ENCODE results near the gene TNIK. TPM values are rescaled to one million over a fixed set of nuclear protein-coding genes. Genes with fewer than 3 reads are reported as not detected.

TNIK gene
- total RNA-seq, 1 donor: 49.8 TPM

- Histone ChIP-seq H3K9me3 (ENCODE audit: low read depth, low read length) (no peaks in the 10 kb centered on the region), H3K27me3 (ENCODE audit: insufficient read depth, low read length) (no peaks in the 10 kb centered on the region), H3K4me3 (ENCODE audit: low read length) (no peak overlapping the region), H3K4me1 (ENCODE audit: insufficient read depth, low read length) (no peaks in the 10 kb centered on the region)
Observed at GRCh38 chr3:171190668-171191067, 269.5 kb downstream of the TNIK start.

- H3K4me1 ChIP-seq (ENCODE audit: insufficient read depth, low read length): no peaks in the 10 kb centered on the region
- H3K9me3 ChIP-seq (ENCODE audit: low read depth, low read length): no peaks in the 10 kb centered on the region
- no peak overlapping the region for H3K4me3 ChIP-seq (ENCODE audit: low read length)
- H3K27me3 ChIP-seq (ENCODE audit: insufficient read depth, low read length): no peaks in the 10 kb centered on the region
Observed at GRCh38 chr3:171189394-171190080, 270.7 kb downstream of the TNIK start.

- Histone ChIP-seq H3K27me3 (ENCODE audit: insufficient read depth, low read length) (no peaks in the 10 kb centered on the region), H3K9me3 (ENCODE audit: low read depth, low read length) (no peaks in the 10 kb centered on the region), H3K4me1 (ENCODE audit: insufficient read depth, low read length) (no peaks in the 10 kb centered on the region), H3K4me3 (ENCODE audit: low read length) (no peak overlapping the region)
Observed at GRCh38 chr3:171187706-171188290, 272.4 kb downstream of the TNIK start.

- Histone ChIP-seq H3K4me3 (ENCODE audit: low read length) (no peak overlapping the region), H3K9me3 (ENCODE audit: low read depth, low read length) (no peaks in the 10 kb centered on the region), H3K27me3 (ENCODE audit: insufficient read depth, low read length) (no peaks in the 10 kb centered on the region), H3K4me1 (ENCODE audit: insufficient read depth, low read length) (no peaks in the 10 kb centered on the region)
Observed at GRCh38 chr3:171186817-171187500, 273.2 kb downstream of the TNIK start.

GRCh38 chr3:171186383-171186782 lies 273.8 kb downstream of the TNIK start:
- Histone ChIP-seq H3K4me3 (ENCODE audit: low read length) (no peak overlapping the region), H3K9me3 (ENCODE audit: low read depth, low read length) (no peaks in the 10 kb centered on the region), H3K4me1 (ENCODE audit: insufficient read depth, low read length) (no peaks in the 10 kb centered on the region), H3K27me3 (ENCODE audit: insufficient read depth, low read length) (no peaks in the 10 kb centered on the region)

GRCh38 chr3:171185959-171186358 lies 274.2 kb downstream of the TNIK start:
- H3K4me3 ChIP-seq (ENCODE audit: low read length): no peak overlapping the region
- H3K9me3 ChIP-seq (ENCODE audit: low read depth, low read length): no peaks in the 10 kb centered on the region
- H3K4me1 ChIP-seq (ENCODE audit: insufficient read depth, low read length): no peaks in the 10 kb centered on the region
- no peaks in the 10 kb centered on the region for H3K27me3 ChIP-seq (ENCODE audit: insufficient read depth, low read length)

- no peaks in the 10 kb centered on the region for H3K27me3 ChIP-seq (ENCODE audit: insufficient read depth, low read length)
- H3K9me3 ChIP-seq (ENCODE audit: low read depth, low read length): no peaks in the 10 kb centered on the region
- no peaks in the 10 kb centered on the region for H3K4me1 ChIP-seq (ENCODE audit: insufficient read depth, low read length)
- H3K4me3 ChIP-seq (ENCODE audit: low read length): no peak overlapping the region
Observed at GRCh38 chr3:171184372-171184771, 275.8 kb downstream of the TNIK start.

- Histone ChIP-seq H3K27me3 (ENCODE audit: insufficient read depth, low read length) (no peaks in the 10 kb centered on the region), H3K9me3 (ENCODE audit: low read depth, low read length) (no peaks in the 10 kb centered on the region), H3K4me3 (ENCODE audit: low read length) (no peak overlapping the region), H3K4me1 (ENCODE audit: insufficient read depth, low read length) (peaks cover 9% of the 10 kb centered on the region)
Observed at GRCh38 chr3:171183042-171183441, 277.2 kb downstream of the TNIK start.

GRCh38 chr3:171181907-171182690 lies 278.1 kb downstream of the TNIK start:
- Histone ChIP-seq H3K9me3 (ENCODE audit: low read depth, low read length) (no peaks in the 10 kb centered on the region), H3K27me3 (ENCODE audit: insufficient read depth, low read length) (no peaks in the 10 kb centered on the region), H3K4me3 (ENCODE audit: low read length) (no peak overlapping the region), H3K4me1 (ENCODE audit: insufficient read depth, low read length) (peaks cover 9% of the 10 kb centered on the region)

- Histone ChIP-seq H3K9me3 (ENCODE audit: low read depth, low read length) (no peaks in the 10 kb centered on the region), H3K4me1 (ENCODE audit: insufficient read depth, low read length) (peaks cover 15% of the 10 kb centered on the region), H3K27me3 (ENCODE audit: insufficient read depth, low read length) (no peaks in the 10 kb centered on the region), H3K4me3 (ENCODE audit: low read length) (no peak overlapping the region)
Observed at GRCh38 chr3:171178714-171179113, 281.5 kb downstream of the TNIK start.

- Histone ChIP-seq H3K27me3 (ENCODE audit: insufficient read depth, low read length) (no peaks in the 10 kb centered on the region), H3K4me1 (ENCODE audit: insufficient read depth, low read length) (peaks cover 18% of the 10 kb centered on the region), H3K4me3 (ENCODE audit: low read length) (no peak overlapping the region), H3K9me3 (ENCODE audit: low read depth, low read length) (no peaks in the 10 kb centered on the region)
Observed at GRCh38 chr3:171177553-171177952, 282.7 kb downstream of the TNIK start.

GRCh38 chr3:171177056-171177455 lies 283.1 kb downstream of the TNIK start:
- H3K4me3 ChIP-seq (ENCODE audit: low read length): no peak overlapping the region
- H3K27me3 ChIP-seq (ENCODE audit: insufficient read depth, low read length): no peaks in the 10 kb centered on the region
- peaks cover 18% of the 10 kb centered on the region for H3K4me1 ChIP-seq (ENCODE audit: insufficient read depth, low read length)
- H3K9me3 ChIP-seq (ENCODE audit: low read depth, low read length): no peaks in the 10 kb centered on the region

GRCh38 chr3:171176244-171176933 lies 283.8 kb downstream of the TNIK start:
- peaks cover 18% of the 10 kb centered on the region for H3K4me1 ChIP-seq (ENCODE audit: insufficient read depth, low read length)
- no peaks in the 10 kb centered on the region for H3K9me3 ChIP-seq (ENCODE audit: low read depth, low read length)
- no peak overlapping the region for H3K4me3 ChIP-seq (ENCODE audit: low read length)
- no peaks in the 10 kb centered on the region for H3K27me3 ChIP-seq (ENCODE audit: insufficient read depth, low read length)

- no peaks in the 10 kb centered on the region for H3K9me3 ChIP-seq (ENCODE audit: low read depth, low read length)
- H3K4me3 ChIP-seq (ENCODE audit: low read length): no peak overlapping the region
- H3K4me1 ChIP-seq (ENCODE audit: insufficient read depth, low read length): peaks cover 18% of the 10 kb centered on the region
- no peaks in the 10 kb centered on the region for H3K27me3 ChIP-seq (ENCODE audit: insufficient read depth, low read length)
Observed at GRCh38 chr3:171175741-171176234, 284.4 kb downstream of the TNIK start.

Measured in mononuclear cell (primary cell).